Measurements from ENCODE around the gene NTMT1.

The NTMT1 gene

DNA sequence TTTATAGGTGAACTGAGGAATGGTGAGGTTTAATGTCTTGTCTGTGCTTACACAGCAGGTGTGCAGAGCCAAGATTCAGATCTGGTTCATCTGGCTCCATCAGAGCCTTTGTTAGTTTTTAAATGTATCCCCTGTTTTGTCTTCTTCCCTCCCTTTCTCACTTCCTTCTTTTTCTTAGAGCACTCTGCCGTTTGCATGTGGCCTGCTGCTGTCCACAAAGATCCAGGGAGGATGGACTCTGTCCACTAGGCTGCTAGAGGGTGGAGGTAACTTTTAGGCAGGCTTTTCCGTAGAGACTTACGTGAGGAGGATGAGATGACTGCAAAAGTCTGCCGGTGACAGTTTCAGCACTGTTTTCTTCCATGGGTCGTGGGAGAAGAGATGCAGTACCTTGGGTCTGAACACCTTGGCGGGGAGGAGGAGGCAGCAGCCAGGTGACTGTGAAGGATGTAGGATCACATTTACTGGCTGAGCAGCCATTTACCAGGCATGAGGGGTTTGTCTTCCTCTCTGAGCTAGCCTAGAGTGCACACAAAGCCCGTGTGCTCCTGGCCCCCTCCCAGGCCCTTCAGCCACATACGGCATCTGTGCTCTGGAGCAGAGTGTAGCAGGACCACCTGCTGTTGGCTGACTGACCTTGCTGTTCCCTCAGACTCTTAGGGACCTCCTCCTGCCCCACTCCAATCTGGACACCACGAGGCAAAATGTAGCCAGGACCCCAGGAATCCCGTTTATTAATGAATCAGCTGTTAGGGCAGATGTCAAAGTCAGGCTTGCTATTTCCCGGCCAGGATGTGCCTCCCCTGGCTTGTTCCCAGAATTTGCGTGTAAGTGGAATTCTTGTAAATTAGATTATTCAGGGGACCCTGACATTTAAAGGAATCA, 1.8 kb downstream of the NTMT1 start:
- Histone ChIP-seq H2AFZ (ENCODE audit: low read depth, low read length) (no peak overlapping the region), H3K9ac (ENCODE audit: low read length) (peak overlapping the region; percentile 94), H4K20me1 (ENCODE audit: insufficient read depth, low read length) (peaks cover 64% of the 10 kb centered on the region), H3K4me1 (ENCODE audit: low read length) (peaks cover 29% of the 10 kb centered on the region), H3K79me2 (ENCODE audit: low read length) (peaks cover 68% of the 10 kb centered on the region), H3K4me3 (ENCODE audit: low read length) (peak overlapping the region; percentile 96), H3K27ac (ENCODE audit: low read length) (peak overlapping the region; percentile 62), H3K27me3 (ENCODE audit: low read depth, low read length) (no peaks in the 10 kb centered on the region), H3K9me3 (ENCODE audit: insufficient read depth, low read length) (no peaks in the 10 kb centered on the region), H3K36me3 (replicated peaks; ENCODE audit: low read depth, low read length) (peaks cover 20% of the 10 kb centered on the region), H3K4me2 (ENCODE audit: low read length) (peak overlapping the region; percentile 96)
- TF ChIP-seq EZH2phosphoT487 (IDR thresholded peaks at IDR 0.05; ENCODE audit: low read depth): no peak

DNA sequence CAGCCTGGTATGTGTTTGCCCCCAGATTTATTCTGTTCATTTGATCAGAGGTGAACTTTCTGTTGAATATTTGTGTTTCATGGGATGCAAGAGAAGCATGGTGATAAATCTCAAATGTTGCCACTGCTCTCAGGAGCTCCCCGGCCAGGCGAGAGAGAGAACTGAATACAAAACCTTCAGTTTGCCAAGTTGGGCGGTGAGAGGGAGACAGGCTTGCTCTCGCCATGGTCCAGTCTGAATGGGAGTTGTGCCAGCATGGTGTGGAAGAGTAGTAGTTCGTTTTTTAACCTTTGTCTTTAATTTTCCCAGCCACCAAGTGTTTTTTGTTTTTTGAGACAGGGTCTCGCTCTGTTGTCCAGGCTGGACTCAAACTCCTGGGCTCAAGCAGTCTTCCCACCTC, 2.7 kb downstream of the NTMT1 start:
- peaks cover 26% of the 10 kb centered on the region for H3K36me3 ChIP-seq (replicated peaks; ENCODE audit: low read depth, low read length)
- no peaks in the 10 kb centered on the region for H3K27me3 ChIP-seq (ENCODE audit: low read depth, low read length)
- no peak overlapping the region for H3K4me3 ChIP-seq (ENCODE audit: low read length)
- peaks cover 29% of the 10 kb centered on the region for H3K4me1 ChIP-seq (ENCODE audit: low read length)
- no peaks in the 10 kb centered on the region for H3K9me3 ChIP-seq (ENCODE audit: insufficient read depth, low read length)
- TF ChIP-seq, protein P1, sequence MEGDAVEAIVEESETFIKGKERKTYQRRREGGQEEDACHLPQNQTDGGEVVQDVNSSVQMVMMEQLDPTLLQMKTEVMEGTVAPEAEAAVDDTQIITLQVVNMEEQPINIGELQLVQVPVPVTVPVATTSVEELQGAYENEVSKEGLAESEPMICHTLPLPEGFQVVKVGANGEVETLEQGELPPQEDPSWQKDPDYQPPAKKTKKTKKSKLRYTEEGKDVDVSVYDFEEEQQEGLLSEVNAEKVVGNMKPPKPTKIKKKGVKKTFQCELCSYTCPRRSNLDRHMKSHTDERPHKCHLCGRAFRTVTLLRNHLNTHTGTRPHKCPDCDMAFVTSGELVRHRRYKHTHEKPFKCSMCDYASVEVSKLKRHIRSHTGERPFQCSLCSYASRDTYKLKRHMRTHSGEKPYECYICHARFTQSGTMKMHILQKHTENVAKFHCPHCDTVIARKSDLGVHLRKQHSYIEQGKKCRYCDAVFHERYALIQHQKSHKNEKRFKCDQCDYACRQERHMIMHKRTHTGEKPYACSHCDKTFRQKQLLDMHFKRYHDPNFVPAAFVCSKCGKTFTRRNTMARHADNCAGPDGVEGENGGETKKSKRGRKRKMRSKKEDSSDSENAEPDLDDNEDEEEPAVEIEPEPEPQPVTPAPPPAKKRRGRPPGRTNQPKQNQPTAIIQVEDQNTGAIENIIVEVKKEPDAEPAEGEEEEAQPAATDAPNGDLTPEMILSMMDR (IDR thresholded peaks at IDR 0.05; ENCODE audit: low read depth, low read length): no peak
- no peak for TF ChIP-seq EZH2phosphoT487 (IDR thresholded peaks at IDR 0.05; ENCODE audit: low read depth)
- no peak overlapping the region for H3K9ac ChIP-seq (ENCODE audit: low read length)
- H4K20me1 ChIP-seq (ENCODE audit: insufficient read depth, low read length): peaks cover 71% of the 10 kb centered on the region
- no peak overlapping the region for H3K27ac ChIP-seq (ENCODE audit: low read length)
- H3K79me2 ChIP-seq (ENCODE audit: low read length): peaks cover 77% of the 10 kb centered on the region
- H3K4me2 ChIP-seq (ENCODE audit: low read length): no peak overlapping the region
- H2AFZ ChIP-seq (ENCODE audit: low read depth, low read length): no peak overlapping the region

DNA sequence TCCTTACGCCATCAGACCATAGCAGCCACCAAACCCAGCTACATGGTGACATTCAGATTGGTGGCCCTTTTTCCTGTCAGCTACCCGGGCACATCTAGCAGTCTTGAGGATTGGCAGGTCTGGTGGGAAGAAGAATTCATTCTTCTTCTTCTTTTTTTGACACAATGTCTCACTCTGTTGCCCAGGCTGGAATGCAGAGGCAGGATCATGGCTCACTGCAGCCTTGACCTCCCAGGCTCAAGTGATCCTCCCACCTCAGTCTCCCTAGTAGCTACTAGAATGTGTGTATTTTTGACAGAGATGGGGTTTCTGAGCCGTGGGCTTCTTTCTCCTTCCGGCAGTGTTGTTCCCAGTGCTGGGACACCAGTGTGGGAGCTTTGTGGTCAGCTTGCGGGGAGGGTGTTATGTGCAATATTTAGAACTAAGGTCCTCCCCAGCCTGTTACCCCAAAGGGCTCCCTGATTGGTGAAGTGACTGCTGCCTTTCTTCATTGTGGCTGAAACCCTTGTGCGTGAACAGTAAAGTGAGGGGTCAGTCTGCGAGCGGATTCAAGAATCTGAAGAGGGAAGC, 3.4 kb downstream of the NTMT1 start:
- peaks cover 30% of the 10 kb centered on the region for H3K36me3 ChIP-seq (replicated peaks; ENCODE audit: low read depth, low read length)
- H3K27me3 ChIP-seq (ENCODE audit: low read depth, low read length): no peaks in the 10 kb centered on the region
- no peaks in the 10 kb centered on the region for H3K9me3 ChIP-seq (ENCODE audit: insufficient read depth, low read length)
- TF ChIP-seq, protein P1 (IDR thresholded peaks at IDR 0.05; ENCODE audit: low read depth, low read length): no peak
- TF ChIP-seq EZH2phosphoT487 (IDR thresholded peaks at IDR 0.05; ENCODE audit: low read depth): no peak
- H3K4me1 ChIP-seq (ENCODE audit: low read length): peaks cover 25% of the 10 kb centered on the region
- no peak overlapping the region for H3K27ac ChIP-seq (ENCODE audit: low read length)
- peaks cover 71% of the 10 kb centered on the region for H4K20me1 ChIP-seq (ENCODE audit: insufficient read depth, low read length)
- no peak overlapping the region for H3K4me2 ChIP-seq (ENCODE audit: low read length)
- H2AFZ ChIP-seq (ENCODE audit: low read depth, low read length): no peak overlapping the region
- peaks cover 81% of the 10 kb centered on the region for H3K79me2 ChIP-seq (ENCODE audit: low read length)
- H3K4me3 ChIP-seq (ENCODE audit: low read length): no peak overlapping the region
- H3K9ac ChIP-seq (ENCODE audit: low read length): no peak overlapping the region

DNA sequence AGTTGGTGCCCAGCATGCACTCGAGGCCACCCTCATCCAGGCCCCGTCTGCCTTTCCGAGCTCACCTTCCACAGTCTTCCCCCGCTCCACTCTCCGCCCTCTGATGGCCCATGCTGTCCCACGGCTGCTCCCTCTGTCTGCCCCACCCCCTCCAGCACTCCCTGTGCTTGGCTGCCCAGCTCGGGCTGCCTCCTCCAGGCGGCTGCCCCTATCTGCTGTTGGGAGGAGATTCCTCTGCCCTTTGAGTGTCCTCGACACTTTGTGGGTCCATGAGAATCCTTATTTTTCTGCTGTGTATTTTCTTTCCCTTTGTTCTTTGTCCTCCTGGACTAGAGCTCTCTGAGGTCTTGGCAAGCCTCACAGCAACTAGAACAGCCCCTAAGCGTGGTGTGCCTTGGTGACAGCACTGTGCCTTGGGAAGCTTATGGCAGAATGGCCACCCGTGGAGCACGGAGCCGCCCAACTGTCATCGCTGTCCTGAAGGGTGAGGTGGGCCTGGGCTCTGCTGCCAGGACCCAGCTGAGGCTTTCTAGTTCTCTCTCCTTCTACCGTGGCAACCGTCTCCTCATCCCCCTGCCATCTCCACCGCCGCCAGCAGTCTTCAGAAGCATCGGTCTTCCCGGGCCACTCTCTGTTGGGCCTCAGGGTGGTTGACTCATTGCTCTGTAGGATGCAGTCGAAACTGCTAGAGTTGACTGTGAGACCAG, 5.2 kb downstream of the NTMT1 start:
- H4K20me1 ChIP-seq (ENCODE audit: insufficient read depth, low read length): peaks cover 81% of the 10 kb centered on the region
- no peak overlapping the region for H3K27ac ChIP-seq (ENCODE audit: low read length)
- H3K4me3 ChIP-seq (ENCODE audit: low read length): no peak overlapping the region
- no peaks in the 10 kb centered on the region for H3K27me3 ChIP-seq (ENCODE audit: low read depth, low read length)
- H3K4me1 ChIP-seq (ENCODE audit: low read length): peaks cover 12% of the 10 kb centered on the region
- TF ChIP-seq EZH2phosphoT487 (IDR thresholded peaks at IDR 0.05; ENCODE audit: low read depth): no peak
- TF ChIP-seq, protein P1 (IDR thresholded peaks at IDR 0.05; ENCODE audit: low read depth, low read length): no peak
- no peaks in the 10 kb centered on the region for H3K9me3 ChIP-seq (ENCODE audit: insufficient read depth, low read length)
- H3K4me2 ChIP-seq (ENCODE audit: low read length): no peak overlapping the region
- H3K9ac ChIP-seq (ENCODE audit: low read length): no peak overlapping the region
- peaks cover 85% of the 10 kb centered on the region for H3K79me2 ChIP-seq (ENCODE audit: low read length)
- no peak overlapping the region for H2AFZ ChIP-seq (ENCODE audit: low read depth, low read length)
- peaks cover 44% of the 10 kb centered on the region for H3K36me3 ChIP-seq (replicated peaks; ENCODE audit: low read depth, low read length)
